Stimulated activated CD8-positive, alpha-beta memory T cell treated with anti-CD3 and anti-CD28 coated beads, Interleukin-4, amount 100 ng/mL, for 24 hours (primary cell): ENCODE measurements around the gene HSPB2.
A peak's percentile ranks its signal among the peaks of the same experiment; 100 is the strongest.
"Not testable (repeated sequence)": the region's sequence is repeated elsewhere in the genome, so short reads cannot be mapped to it uniquely, and the experiment has no call there.

Source experiments
- DNase-seq: peaks from one replicate; pipeline ENCODE4 v3.0.0-alpha.2; 2020; ENCODE audit warnings: low read depth

The HSPB2 gene

GRCh38 chr11:111912535-111912934, at the start of gene HSPB2:
Gene HSPB2, plus strand, starts transcription at chr11:111912734. Its CDS starts 96 bp downstream, at chr11:111912830.
- no peak for DNase-seq

DNA sequence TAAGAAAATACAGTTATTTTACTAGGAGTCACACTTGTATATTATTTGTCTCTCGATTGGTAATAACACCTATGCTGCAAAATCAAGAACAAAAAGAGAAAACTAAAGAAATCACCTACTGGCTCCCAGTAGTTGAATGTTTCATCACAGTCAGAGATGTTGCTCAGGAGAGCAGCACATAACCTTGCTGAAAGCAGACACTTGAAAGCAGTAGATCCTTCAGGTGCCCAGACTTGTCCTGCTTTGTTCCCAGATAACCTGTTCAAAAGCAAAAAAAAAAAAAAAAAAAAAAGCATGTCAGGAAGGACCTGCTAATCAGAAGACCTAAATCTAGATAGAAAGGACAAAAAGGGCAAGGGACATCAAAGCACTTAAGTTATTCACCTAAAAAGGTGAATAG, 42.4 kb upstream of the HSPB2 start:
- DNase-seq: no peak

- DNase-seq: no peak
Observed at GRCh38 chr11:111870522-111870885, 42.0 kb upstream of the HSPB2 start.

- DNase-seq: peak; percentile 83
Observed at GRCh38 chr11:111870886-111871692, 41.4 kb upstream of the HSPB2 start, which contains the start of gene ALG9. Gene ALG9, minus strand, starts transcription at chr11:111871581. Its CDS starts 99 bp downstream, at chr11:111871482.

DNA sequence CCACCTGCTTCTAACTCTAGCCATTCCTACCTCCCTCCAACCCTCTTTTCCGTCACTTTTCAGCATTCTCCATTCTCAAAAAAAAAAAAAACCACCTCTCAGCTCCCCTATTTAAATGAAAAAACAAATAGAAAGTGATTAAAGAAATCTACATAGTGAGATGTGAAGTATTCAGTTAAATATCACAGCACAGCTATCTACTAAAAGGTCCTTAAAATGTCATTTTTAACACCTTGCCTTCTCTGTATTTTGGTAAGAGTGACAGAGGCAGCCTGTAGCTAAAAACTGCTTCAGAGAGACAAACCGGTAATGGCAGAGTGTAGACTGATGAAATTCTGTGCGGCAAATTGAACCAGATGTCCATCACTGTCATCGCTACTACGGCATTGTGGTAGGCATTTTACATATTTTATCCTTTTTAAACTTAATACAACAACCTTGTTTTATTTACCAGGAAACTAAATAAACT, 40.8 kb upstream of the HSPB2 start:
- no peak for DNase-seq

GRCh38 chr11:111878385-111878848, 34.1 kb upstream of the HSPB2 start:
- DNase-seq: no peak

- peak; percentile 88 for DNase-seq
Observed at GRCh38 chr11:111878849-111879636, 33.5 kb upstream of the HSPB2 start, which contains the start of the genes CFAP68 and FDXACB1. Gene CFAP68, plus strand, starts transcription at chr11:111879541. Its CDS starts 20 bp downstream, at chr11:111879561. Gene FDXACB1, minus strand, starts transcription at chr11:111879165. Its CDS starts 33 bp downstream, at chr11:111879132.

GRCh38 chr11:111879637-111879960, 32.9 kb upstream of the HSPB2 start:
- no peak for DNase-seq

- no peak for DNase-seq
Observed at GRCh38 chr11:111882202-111882601, 30.3 kb upstream of the HSPB2 start.

- DNase-seq: not testable (repeated sequence)
Observed at GRCh38 chr11:111885053-111885452, 27.5 kb upstream of the HSPB2 start.

DNA sequence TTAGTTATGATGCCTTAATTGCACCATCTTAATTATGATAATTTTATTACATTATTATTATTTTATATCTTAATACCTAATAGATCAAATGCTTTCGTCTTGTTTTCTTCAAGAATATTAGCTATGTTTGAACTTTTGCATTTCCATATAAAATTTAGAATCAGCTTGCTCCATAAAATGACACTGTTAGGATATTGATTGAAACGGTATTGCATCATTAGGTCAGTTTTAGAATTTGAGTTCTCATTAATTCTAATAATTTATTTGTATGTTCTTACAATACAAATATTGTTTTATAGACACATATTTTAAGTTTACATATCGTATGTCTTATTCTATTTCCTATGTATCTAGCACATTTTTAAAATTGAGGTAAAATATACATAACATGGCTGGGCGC, 26.5 kb upstream of the HSPB2 start:
- DNase-seq: no peak

GRCh38 chr11:111886844-111887243, 25.7 kb upstream of the HSPB2 start:
- DNase-seq: no peak

DNA sequence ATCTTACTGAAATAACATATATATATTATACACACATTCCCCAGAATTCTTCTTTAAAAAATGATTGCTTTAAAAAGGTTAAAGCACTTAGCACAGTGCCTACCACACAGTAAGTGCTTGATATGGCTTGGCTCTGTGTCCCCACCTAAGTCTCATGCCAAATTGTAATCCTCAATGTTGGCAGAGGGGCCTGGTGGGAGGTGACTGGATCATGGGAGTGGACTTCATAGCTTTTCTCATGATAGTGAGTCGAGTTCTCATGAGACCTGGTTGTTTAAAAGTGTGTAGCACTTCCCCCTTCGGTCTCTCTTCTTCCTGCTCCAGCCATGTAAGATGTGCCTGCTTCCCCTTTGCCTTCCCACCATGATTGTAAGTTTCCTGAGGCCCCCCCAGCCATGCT, 7.1 kb upstream of the HSPB2 start:
- DNase-seq: no peak

GRCh38 chr11:111906680-111907079, 5.9 kb upstream of the HSPB2 start:
- no peak for DNase-seq

DNA sequence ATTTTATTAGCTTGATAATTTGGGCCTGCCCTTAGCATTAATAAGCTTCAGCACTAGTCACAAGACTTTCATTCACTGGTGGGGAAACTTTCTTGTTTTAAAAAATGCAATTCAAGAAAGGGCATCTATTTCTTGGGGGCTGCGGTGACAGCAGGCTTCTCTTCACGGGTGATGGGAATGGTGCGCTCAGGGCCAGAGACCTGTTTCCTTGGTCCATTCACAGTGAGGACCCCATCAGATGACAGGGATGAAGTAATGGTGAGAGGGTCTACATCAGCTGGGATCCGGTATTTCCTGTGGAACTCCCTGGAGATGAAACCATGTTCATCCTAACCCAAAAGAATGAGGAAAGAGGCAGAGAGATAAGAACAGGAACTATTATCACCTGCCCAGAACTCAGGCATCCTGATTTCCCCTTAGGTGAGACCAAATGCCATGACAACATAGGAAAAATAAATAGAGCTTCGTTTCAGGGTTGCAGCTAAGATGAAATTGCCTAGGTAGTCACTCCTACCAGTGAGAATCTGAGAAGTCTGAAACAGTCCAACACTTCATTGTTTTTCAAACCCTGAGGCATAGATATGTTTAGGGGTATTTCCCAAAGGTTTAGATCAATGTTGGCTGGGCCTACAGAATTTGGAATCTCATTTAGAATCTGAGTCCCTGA, 3.8 kb upstream of the HSPB2 start:
- DNase-seq: no peak

- DNase-seq: no peak
Observed at GRCh38 chr11:111909378-111909777, 3.2 kb upstream of the HSPB2 start.

DNA sequence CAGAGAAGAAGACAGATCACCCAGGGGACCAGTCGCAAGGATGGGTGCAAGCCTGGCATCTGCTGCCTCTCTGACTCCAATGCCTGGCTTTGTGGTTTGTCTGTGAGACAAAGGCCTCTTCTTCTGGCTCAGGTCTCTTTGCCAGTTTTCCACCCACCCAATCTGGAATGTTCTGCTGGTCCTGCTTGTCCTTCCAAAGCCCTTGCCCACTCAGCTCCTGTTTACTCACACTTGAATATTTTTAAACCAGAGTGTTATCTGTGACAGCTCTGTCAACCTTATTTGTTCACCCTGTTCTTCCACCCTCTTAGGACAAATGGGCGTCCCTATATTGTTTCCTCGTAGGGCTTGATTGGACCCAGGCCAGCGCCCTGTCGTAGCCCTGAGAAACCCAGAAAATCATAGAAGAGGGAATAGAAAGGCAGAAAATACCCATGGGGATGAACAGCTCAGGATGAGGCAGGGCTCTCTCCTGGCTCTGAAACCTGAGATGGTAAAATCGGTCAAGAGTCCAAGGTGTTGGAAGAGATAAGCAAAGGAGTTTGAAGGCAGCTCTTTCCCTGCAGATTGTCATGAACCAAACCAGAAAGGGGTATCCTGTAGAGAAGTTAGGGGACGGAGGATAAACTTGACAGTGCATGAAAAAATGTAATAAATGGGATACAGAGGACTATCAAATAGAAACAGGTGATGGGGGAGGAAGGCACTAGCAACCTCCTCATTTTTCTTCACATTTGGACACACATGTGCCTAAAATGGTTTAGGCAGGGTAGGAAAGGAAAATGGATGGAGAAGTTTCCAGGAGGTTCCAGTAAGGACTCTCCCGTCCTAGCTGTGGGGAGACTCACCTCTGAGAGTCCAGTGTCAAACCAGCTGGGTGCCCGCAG, 1.6 kb upstream of the HSPB2 start:
- no peak for DNase-seq

GRCh38 chr11:111911563-111912401, 752 bp upstream of the HSPB2 start, which contains the start of gene CRYAB:
Gene CRYAB, minus strand, starts transcription at chr11:111911770. Its CDS starts 46 bp downstream, at chr11:111911724.
- no peak for DNase-seq

DNA sequence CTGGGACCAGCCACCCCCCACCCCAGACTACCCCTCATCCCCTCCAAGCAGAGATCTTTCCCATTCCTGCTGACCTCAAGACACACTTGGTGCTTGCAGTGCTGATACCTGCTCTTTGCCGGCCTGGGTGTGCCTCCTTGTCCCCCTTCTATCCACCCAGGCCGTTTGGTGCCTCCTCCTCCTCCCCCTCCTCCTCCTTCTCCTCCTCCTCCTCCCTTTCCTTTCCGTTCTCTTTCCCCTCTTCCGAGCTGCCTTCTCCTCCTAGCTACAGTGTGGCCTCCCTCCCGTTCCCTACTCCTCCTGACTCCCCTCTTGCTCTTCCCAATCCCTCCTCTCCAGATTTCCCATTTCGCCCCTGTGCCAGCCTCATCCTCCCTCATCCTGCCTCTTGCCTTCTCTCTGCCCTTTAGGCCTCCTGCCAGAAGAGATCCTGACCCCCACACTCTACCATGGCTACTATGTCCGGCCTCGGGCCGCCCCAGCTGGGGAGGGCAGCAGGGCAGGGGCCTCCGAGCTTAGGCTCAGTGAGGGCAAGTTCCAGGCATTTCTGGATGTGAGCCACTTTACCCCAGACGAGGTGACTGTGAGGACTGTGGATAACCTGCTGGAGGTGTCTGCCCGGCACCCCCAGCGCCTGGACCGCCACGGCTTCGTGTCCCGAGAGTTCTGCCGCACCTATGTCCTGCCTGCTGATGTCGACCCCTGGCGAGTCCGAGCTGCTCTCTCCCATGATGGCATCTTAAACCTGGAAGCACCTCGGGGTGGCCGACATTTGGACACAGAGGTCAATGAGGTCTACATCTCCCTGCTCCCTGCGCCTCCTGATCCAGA, 712 bp downstream of the HSPB2 start:
- no peak for DNase-seq
